HL-60 (cell line): ENCODE results near the gene CFAP74.

ENCODE experiments used
- DNase-seq, 2 experiments: peaks; one replicate each; pipeline ENCODE4 v3.0.0-alpha.2; 2010 to 2020; ENCODE audit warnings: low read depth in 1 of 2, low spot score in 1 of 2
- H3K27ac ChIP-seq: fragments of 250-450 bp; sonication (Bioruptor Pico); replicated peaks from 2 replicates; pipeline ENCODE4 v1.5.1; 2020; ENCODE audit warnings: mild to moderate bottlenecking, moderate library complexity
- H3K27me3 ChIP-seq: fragments of 250-450 bp; sonication (Bioruptor Pico); 2 replicates; pipeline ENCODE4 v1.5.1; 2021; ENCODE audit warnings: mild to moderate bottlenecking, moderate library complexity; ENCODE audit not compliant: insufficient read depth, poor library complexity, severe bottlenecking
- H3K4me3 ChIP-seq: replicated peaks from 2 replicates; pipeline ENCODE4 v1.5.1; 2011; ENCODE audit warnings: mild to moderate bottlenecking, control low read depth, low read length; ENCODE audit not compliant: insufficient read depth
- GABPA ChIP-seq: IDR thresholded peaks from 2 replicates; pipeline ENCODE4 v1.6.1; 2012; ENCODE audit warnings: low read depth
- POLR2AphosphoS5 ChIP-seq: IDR thresholded peaks from 2 replicates; pipeline ENCODE4 v1.6.1; 2012; ENCODE audit warnings: low read depth
- SPI1 ChIP-seq: IDR thresholded peaks from 2 replicates; pipeline ENCODE4 v1.6.1; 2012; ENCODE audit warnings: low read depth, mild to moderate bottlenecking, borderline replicate concordance
- TF ChIP-seq, protein P1 (sequence below): IDR thresholded peaks from one replicate; pipeline ENCODE4 v1.5.1; 2011; ENCODE audit warnings: low read length, control low read depth, inconsistent platforms; ENCODE audit not compliant: insufficient read depth
- TF ChIP-seq, protein P2 (sequence below): IDR thresholded peaks from 2 replicates; pipeline ENCODE4 v1.6.1; 2012; ENCODE audit warnings: low read depth; ENCODE audit not compliant: insufficient replicate concordance

CFAP74 gene

DNA sequence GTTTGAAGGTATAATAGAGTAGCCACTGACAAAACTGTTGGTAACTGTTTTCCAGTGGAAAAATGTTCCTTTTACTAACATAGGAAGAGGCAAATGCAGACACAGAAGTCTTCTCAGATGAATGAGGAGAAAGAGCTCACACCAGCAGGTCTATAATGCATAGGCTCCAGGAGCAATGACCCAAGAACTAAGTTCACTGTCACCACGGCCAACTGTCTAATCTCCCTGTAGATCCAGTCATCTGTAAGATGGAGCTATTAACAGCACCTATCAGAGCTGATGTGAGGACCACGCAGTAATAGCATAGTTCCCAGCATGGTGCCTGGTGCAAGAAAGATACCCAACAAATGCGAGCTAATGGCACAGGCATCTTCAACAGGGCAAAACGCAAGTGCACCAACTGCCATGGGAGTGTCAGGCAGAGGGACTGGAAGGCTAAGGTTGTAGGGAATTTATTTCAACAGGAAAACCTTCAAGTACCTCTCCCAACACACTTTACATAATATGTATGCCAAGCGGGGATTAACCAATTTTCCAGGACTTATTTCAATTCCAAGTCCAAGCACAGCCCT is 125.6 kb downstream of the CFAP74 start:
- Histone ChIP-seq H3K27me3 (no peaks in the 10 kb centered on the region), H3K27ac (no peak overlapping the region), H3K4me3 (no peak overlapping the region)
- no peak for DNase-seq
- TF ChIP-seq, protein P1, sequence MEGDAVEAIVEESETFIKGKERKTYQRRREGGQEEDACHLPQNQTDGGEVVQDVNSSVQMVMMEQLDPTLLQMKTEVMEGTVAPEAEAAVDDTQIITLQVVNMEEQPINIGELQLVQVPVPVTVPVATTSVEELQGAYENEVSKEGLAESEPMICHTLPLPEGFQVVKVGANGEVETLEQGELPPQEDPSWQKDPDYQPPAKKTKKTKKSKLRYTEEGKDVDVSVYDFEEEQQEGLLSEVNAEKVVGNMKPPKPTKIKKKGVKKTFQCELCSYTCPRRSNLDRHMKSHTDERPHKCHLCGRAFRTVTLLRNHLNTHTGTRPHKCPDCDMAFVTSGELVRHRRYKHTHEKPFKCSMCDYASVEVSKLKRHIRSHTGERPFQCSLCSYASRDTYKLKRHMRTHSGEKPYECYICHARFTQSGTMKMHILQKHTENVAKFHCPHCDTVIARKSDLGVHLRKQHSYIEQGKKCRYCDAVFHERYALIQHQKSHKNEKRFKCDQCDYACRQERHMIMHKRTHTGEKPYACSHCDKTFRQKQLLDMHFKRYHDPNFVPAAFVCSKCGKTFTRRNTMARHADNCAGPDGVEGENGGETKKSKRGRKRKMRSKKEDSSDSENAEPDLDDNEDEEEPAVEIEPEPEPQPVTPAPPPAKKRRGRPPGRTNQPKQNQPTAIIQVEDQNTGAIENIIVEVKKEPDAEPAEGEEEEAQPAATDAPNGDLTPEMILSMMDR, result no peak
- no peak for TF ChIP-seq POLR2AphosphoS5
- no peak for TF ChIP-seq GABPA
- no peak for TF ChIP-seq SPI1
- TF ChIP-seq, protein P2, sequence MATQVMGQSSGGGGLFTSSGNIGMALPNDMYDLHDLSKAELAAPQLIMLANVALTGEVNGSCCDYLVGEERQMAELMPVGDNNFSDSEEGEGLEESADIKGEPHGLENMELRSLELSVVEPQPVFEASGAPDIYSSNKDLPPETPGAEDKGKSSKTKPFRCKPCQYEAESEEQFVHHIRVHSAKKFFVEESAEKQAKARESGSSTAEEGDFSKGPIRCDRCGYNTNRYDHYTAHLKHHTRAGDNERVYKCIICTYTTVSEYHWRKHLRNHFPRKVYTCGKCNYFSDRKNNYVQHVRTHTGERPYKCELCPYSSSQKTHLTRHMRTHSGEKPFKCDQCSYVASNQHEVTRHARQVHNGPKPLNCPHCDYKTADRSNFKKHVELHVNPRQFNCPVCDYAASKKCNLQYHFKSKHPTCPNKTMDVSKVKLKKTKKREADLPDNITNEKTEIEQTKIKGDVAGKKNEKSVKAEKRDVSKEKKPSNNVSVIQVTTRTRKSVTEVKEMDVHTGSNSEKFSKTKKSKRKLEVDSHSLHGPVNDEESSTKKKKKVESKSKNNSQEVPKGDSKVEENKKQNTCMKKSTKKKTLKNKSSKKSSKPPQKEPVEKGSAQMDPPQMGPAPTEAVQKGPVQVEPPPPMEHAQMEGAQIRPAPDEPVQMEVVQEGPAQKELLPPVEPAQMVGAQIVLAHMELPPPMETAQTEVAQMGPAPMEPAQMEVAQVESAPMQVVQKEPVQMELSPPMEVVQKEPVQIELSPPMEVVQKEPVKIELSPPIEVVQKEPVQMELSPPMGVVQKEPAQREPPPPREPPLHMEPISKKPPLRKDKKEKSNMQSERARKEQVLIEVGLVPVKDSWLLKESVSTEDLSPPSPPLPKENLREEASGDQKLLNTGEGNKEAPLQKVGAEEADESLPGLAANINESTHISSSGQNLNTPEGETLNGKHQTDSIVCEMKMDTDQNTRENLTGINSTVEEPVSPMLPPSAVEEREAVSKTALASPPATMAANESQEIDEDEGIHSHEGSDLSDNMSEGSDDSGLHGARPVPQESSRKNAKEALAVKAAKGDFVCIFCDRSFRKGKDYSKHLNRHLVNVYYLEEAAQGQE, result no peak

DNA sequence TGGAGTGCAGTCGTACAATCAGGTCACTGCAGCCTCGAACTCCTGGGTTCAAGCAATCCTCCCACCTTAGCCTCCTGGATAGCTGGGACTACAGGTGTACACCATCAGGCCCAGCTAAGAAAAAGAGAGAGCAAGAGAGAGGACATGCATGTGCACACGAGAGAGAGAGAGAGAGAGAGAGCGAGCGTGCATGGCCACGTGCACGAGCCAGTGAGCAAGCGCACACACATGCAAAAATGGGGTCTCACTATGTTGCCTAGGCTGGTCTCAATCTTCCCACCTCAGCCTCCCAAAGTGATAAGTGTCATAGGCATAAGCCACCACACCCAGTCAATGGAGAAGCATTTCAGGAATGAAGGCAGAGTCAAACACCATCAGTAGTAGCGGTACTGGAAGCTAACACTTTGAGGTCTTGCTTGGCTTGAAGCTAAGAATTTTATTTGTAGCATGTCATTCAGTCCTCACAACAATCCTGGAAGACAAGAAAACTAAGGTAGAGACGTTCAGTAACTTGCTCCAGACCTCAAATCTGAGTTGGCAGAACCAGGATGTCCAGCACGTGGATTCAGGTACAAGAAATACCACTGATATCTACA is 127.2 kb downstream of the CFAP74 start:
- H3K27me3 ChIP-seq, result no peaks in the 10 kb centered on the region
- TF ChIP-seq, protein P1, result no peak
- TF ChIP-seq SPI1 (no peak), GABPA (no peak), POLR2AphosphoS5 (no peak)
- TF ChIP-seq, protein P2, result no peak
- no peak for DNase-seq
- H3K27ac ChIP-seq, result no peak overlapping the region
- no peak overlapping the region for H3K4me3 ChIP-seq

DNA sequence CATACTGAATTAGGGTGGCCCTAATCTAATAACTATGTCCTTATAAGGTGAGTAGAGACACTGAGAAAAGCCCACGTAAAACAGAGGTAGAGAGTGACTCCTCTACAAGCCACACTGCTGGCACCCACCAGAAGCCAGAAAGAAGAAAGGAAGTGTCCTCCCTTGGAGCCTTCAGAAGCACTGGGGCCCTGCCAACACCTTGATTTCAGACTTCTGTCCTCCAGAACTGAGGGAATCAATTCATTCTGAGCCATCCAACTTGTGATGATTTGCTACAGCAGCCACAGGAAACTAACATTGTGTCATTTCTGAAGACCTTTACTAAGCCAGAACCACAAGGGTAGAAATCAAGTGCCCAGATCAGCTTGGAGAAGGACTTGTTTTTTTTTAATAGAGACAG is 127.7 kb downstream of the CFAP74 start:
- H3K4me3 ChIP-seq, result no peak overlapping the region
- no peak overlapping the region for H3K27ac ChIP-seq
- no peaks in the 10 kb centered on the region for H3K27me3 ChIP-seq
- TF ChIP-seq GABPA (no peak), POLR2AphosphoS5 (no peak), SPI1 (no peak)
- TF ChIP-seq, protein P2, result no peak
- TF ChIP-seq, protein P1, result no peak
- no peak for DNase-seq
